GM10847 (cell line): ENCODE results near the gene RGS11.

Source experiments
- POLR2A ChIP-seq: IDR thresholded peaks from 2 replicates; pipeline ENCODE4 v1.6.1; 2011; ENCODE audit not compliant: insufficient read length; ENCODE audit errors: extremely low read depth

Gene RGS11

GRCh38 chr16:275041-275641, 603 bp downstream of the RGS11 start:
- no peak for TF ChIP-seq POLR2A

GRCh38 chr16:273547-274421, 2.0 kb downstream of the RGS11 start:
- TF ChIP-seq POLR2A, result no peak

GRCh38 chr16:272633-273546, 2.9 kb downstream of the RGS11 start:
- TF ChIP-seq POLR2A, result no peak

DNA sequence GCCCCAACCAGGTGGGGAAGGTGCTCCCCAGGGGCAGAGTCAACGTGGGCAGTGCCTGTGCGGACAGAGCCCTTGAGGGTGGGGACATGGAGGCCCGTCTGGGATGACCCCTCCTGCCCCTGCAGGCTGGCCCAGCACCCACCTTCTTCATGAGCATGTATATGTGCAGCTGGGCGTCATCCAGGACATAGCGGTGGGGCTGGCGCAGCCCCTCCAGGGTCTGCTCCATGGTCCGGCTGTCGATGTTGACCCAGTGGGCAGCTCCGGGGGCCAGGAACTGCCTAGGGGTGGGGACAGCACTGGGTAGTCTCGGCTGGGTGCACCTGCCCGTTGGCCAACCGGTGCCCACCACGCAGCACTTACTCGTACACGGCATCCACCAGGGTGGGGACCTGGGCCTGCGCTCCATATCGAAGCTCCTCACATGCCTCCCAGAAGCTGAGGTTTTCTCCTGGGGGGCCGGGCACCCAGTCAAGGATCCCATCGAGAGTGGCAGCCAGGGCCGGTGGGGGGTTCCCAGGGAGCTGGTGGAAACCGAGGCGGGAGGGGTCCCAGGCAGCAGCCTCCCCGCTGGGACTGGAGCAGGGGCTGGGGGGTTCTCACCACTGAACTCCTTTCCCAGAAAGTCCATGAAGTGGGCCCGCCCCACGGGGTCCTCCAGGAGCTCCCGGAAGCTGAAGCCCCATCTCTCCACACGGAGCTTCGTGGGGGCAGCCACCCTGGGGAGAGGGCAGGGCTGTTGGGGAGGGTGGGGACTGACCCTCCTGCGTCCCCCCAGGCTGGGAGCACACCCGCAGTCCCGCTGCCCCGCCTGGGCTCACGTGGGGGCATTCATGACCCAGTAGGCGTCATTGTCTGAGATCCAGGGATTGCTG, 5.1 kb downstream of the RGS11 start:
- TF ChIP-seq POLR2A, result no peak

DNA sequence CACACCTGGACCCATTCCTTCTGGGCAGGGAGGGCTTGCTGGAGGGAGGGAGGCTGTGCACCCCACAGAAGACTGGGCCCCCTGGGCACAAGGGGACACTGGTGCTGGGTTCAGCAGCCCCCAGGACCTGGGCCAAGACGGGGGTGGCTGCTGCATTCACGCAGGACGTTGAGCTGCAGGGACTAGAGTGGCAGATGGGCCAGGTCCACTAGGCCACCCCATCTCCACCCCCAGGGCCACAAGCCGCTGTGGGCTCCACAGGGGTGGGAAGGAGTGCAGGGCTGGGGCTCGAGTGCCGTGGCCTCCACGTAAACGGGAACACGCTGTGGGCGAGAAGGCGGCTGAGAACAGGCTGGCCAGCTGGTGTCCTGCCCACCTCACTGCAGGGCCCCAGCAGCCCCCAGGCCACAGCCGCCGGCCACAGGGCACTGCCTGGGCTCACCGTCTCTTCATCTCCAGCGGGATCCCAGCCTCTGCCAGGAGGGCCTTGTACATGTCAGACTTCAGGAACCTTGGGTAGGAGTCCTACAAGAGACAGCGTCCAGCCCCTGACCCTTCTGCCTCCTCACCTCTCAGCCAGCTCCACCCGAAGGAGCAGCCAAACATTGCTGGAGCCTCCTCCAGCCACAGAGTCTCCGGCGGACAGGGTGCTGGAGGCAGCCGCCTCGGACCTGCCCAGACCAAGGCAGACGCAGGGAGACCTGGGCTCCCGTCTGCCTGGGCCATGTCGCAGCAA, 6.5 kb downstream of the RGS11 start:
- no peak for TF ChIP-seq POLR2A

GRCh38 chr16:268141-269053, 7.3 kb downstream of the RGS11 start:
- no peak for TF ChIP-seq POLR2A

DNA sequence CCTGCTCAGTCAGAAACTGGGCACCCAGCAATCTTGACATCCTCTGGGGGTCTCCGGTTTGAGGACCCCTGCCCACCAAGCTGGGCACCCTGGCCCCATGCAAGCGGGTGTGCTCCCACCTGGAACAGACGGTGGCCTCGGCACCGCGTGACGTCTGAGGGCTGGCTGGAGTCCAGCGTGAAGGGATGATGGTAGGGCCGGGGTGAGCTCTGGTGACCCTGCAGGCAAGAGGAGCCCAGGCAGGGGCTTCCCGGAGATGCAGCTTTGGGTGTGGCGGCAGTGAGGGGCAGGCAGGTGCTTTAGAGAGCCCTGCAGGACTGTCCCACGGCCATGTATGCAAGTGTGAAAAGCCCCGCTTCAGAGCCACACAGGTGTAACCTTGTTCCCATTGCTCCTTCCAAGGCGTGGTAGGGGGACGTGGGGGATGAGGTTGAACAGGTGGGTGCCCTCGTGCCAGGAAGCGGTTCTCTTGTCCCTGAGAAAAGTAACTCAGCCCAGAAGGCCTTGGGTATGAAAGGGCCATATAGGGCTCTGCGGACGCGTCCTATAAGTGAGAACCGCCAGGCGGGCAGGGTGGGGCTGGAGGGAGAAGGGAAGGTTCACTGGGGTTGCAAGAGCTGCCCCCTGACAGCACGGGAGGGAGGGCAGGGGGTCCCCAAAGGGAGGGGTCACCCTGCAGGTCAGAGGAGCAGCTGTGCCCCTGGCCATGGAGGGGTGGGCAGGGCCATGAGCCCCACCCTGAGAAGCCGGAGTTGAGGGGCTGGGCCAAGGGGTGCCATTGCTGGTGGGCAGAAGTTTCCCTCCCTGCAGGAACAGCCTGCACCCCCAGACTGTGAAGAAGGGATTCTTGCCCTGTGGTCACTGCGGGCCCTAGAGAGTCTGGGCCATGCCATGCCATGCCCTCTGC, 9.2 kb downstream of the RGS11 start:
- no peak for TF ChIP-seq POLR2A

- no peak for TF ChIP-seq POLR2A
Observed at GRCh38 chr16:265711-266110, 10.0 kb downstream of the RGS11 start.

DNA sequence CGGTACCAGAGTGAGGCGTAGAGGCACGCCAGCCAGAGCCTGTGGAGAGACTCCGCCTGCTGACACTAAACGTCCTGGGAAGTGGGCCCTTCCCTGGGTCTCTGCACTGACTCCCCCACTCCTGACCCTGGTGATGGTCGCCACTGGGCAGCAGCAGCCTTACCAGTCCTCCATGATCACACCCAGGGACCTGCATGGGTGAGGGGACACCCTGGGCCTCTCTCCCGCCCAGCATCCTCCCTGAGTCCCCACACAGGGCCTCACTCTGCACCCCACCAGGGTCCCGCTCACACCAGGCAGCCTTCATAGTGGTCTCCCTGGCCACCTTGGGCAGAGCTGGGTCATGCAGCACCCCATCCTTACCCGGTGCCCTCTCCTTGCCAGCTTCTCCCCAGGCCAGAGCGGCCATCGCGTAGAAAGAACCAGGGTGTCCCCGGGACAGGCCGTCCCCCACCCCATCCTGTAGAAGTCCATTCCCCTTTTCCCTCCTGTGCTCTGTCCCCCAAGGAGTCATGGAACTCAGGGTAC, 10.7 kb downstream of the RGS11 start:
- TF ChIP-seq POLR2A, result no peak

GRCh38 chr16:264440-264951, 11.2 kb downstream of the RGS11 start:
- no peak for TF ChIP-seq POLR2A

- no peak for TF ChIP-seq POLR2A
Observed at GRCh38 chr16:263944-264343, 11.8 kb downstream of the RGS11 start.
